HFF-Myc (cell line): ENCODE data around the gene TERC.

Experiments used
- DNase-seq: peaks from one replicate; pipeline ENCODE4 v3.0.0-alpha.2; 2011; ENCODE audit warnings: low read depth; ENCODE audit errors: extremely low read depth
- H3K4me3 ChIP-seq: replicated peaks from 2 replicates; pipeline ENCODE4 v1.5.1; 2011; ENCODE audit warnings: low read depth, mild to moderate bottlenecking, control low read depth, low read length
- CTCF ChIP-seq: IDR thresholded peaks from 2 replicates; pipeline ENCODE4 v1.5.1; 2012; ENCODE audit warnings: mild to moderate bottlenecking, low read depth, low read length, control low read depth; ENCODE audit errors: missing control alignments

The TERC gene

GRCh38 chr3:169772305-169772896 lies 7.5 kb upstream of the TERC start:
- TF ChIP-seq CTCF = no peak
- peak; percentile 55 for DNase-seq
- H3K4me3 ChIP-seq = peak overlapping the region; percentile 69

- DNase-seq = peak; percentile 72
- peak overlapping the region; percentile 69 for H3K4me3 ChIP-seq
- no peak for TF ChIP-seq CTCF
Measured at GRCh38 chr3:169771497-169772304, 6.8 kb upstream of the TERC start.

GRCh38 chr3:169769287-169770181 lies 4.7 kb upstream of the TERC start, which contains the start of gene ACTRT3:
TSS of gene ACTRT3 (minus strand) at chr3:169769561. CDS start at chr3:169769520, 41 bp downstream.
- no peak for TF ChIP-seq CTCF
- peak within 1 kb of the TSS; percentile 50 for H3K4me3 ChIP-seq
- peak; percentile 25 for DNase-seq

- no peak for TF ChIP-seq CTCF
- no peak for DNase-seq
- H3K4me3 ChIP-seq = peak overlapping the region; percentile 76
Measured at GRCh38 chr3:169764312-169764881, 463 bp downstream of the TERC start.

- DNase-seq = peak; percentile 35
- H3K4me3 ChIP-seq = no peak overlapping the region
- TF ChIP-seq CTCF = no peak
Measured at GRCh38 chr3:169760479-169760878, 4.4 kb downstream of the TERC start.

GRCh38 chr3:169759256-169759655 lies 5.6 kb downstream of the TERC start:
- no peak overlapping the region for H3K4me3 ChIP-seq
- no peak for TF ChIP-seq CTCF
- DNase-seq = peak; percentile 14
